Breast epithelium (tissue), 4 donors: Measurements from ENCODE around the gene CYP27C1. TPM values are rescaled to one million over a fixed set of nuclear protein-coding genes. Genes with fewer than 3 reads are reported as not detected.
A peak's percentile ranks its signal among the peaks of the same experiment; 100 is the strongest.

Experiments used
- DNase-seq, 2 donors: peaks; one replicate each; pipeline ENCODE4 v3.0.0-alpha.2; 2019; ENCODE audit warnings: low spot score in 2 of 2
- H3K27ac ChIP-seq, 2 donors: fragments of 200-600 bp; sonication (generic) in 1 of 2; one replicate each; pipeline ENCODE4 v1.5.1; 2016 to 2019; ENCODE audit warnings: mild to moderate bottlenecking in 1 of 2
- H3K27me3 ChIP-seq, 2 donors: fragments of 200-600 bp; sonication (generic) in 1 of 2; one replicate each; pipeline versions ENCODE4 v1.5.1 to v1.6.0; 2017 to 2019; ENCODE audit warnings: control low read depth in 1 of 2, mild to moderate bottlenecking in 1 of 2
- H3K36me3 ChIP-seq: fragments of 200-600 bp; one replicate; pipeline ENCODE4 v1.5.1; 2019
- H3K4me1 ChIP-seq, 2 donors: fragments of 200-600 bp; sonication (generic); one replicate each; pipeline ENCODE4 v1.5.1; 2016 to 2019; ENCODE audit warnings: control low read depth in 1 of 2
- H3K4me3 ChIP-seq, 3 donors: fragments of 200-600 bp; sonication (generic); 1 replicate in 2 of 3; 2 replicates in 1 of 3; pipeline ENCODE4 v1.5.1; 2016 to 2019; ENCODE audit warnings: mild to moderate bottlenecking in 3 of 3, moderate library complexity in 2 of 3
- H3K9me3 ChIP-seq, 2 donors: fragments of 200-600 bp; sonication (generic) in 1 of 2; one replicate each; pipeline ENCODE4 v1.5.1; 2016 to 2019; ENCODE audit warnings: control low read depth in 1 of 2
- CTCF ChIP-seq, 3 donors: fragments of 450-650 bp; IDR thresholded peaks; one replicate each; pipeline ENCODE4 v1.5.1; 2016 to 2017; ENCODE audit warnings: antibody characterized with exemption in 3 of 3, mild to moderate bottlenecking in 3 of 3, moderate library complexity in 3 of 3
- POLR2A ChIP-seq: fragments of 450-650 bp; IDR thresholded peaks from one replicate; pipeline ENCODE4 v1.6.1; 2016; ENCODE audit warnings: antibody characterized with exemption, mild to moderate bottlenecking, moderate library complexity
- POLR2AphosphoS5 ChIP-seq, 3 donors: sonication (generic); formaldehyde crosslinking; IDR thresholded peaks; one replicate each; pipeline ENCODE4 v1.6.1; 2017; ENCODE audit warnings: antibody characterized with exemption in 3 of 3
- intact Hi-C: fragments of 100-400 bp; cut with DNase I; formaldehyde crosslinking; loops from one replicate; pipeline ENCODE4 v1.15.1; 2023; ENCODE audit warnings: low total_unique reads
- total RNA-seq, 3 donors: library from RNA; depleted of rRNA; stranded (reverse); fragments of >200 nt; gene quantifications; one replicate each; pipeline ENCODE4 v1.1.0, GENCODE V29; 2016

Gene CYP27C1
- total RNA-seq, 3 donors from 2014 or later, result 0.29 to 0.48 (median 0.33) TPM

- H3K27ac ChIP-seq, result peak overlapping the region in 1 of 2 donors; percentile 81
- H3K36me3 ChIP-seq, result no peaks in the 10 kb centered on the region
- no peak for DNase-seq
- intact Hi-C loops, result loop anchor here (2.0 kb wide), 1 partner anchor 53 kb away; no protein-coding TSS in a partner anchor
- H3K4me1 ChIP-seq, result peaks cover 0 to 3% of the 10 kb centered on the region in 2 donors
- H3K27me3 ChIP-seq, result no peaks in the 10 kb centered on the region
- TF ChIP-seq POLR2AphosphoS5 (IDR thresholded peaks at IDR 0.05) (no peak), POLR2A (no peak), CTCF (IDR thresholded peaks at IDR 0.05) (no peak)
- H3K9me3 ChIP-seq, result peaks cover 0 to 4% of the 10 kb centered on the region in 2 donors
- no peak overlapping the region for H3K4me3 ChIP-seq
Observed at GRCh38 chr2:127153691-127154158, 66.4 kb downstream of the CYP27C1 start.

- peaks cover 0 to 3% of the 10 kb centered on the region in 2 donors for H3K4me1 ChIP-seq
- H3K27me3 ChIP-seq, result no peaks in the 10 kb centered on the region
- intact Hi-C loops, result no loop called here
- H3K9me3 ChIP-seq, result peaks cover 0 to 4% of the 10 kb centered on the region in 2 donors
- no peak overlapping the region for H3K4me3 ChIP-seq
- no peaks in the 10 kb centered on the region for H3K36me3 ChIP-seq
- no peak for TF ChIP-seq POLR2AphosphoS5 (IDR thresholded peaks at IDR 0.05)
- TF ChIP-seq POLR2A, result no peak
- no peak for DNase-seq
- no peak overlapping the region for H3K27ac ChIP-seq
Observed at GRCh38 chr2:127150996-127151395, 69.1 kb downstream of the CYP27C1 start.

GRCh38 chr2:127149384-127149783, 70.7 kb downstream of the CYP27C1 start:
- Histone ChIP-seq H3K36me3 (no peaks in the 10 kb centered on the region), H3K4me3 (no peak overlapping the region), H3K9me3 (peaks cover 0 to 4% of the 10 kb centered on the region in 2 donors), H3K4me1 (peaks cover 0 to 2% of the 10 kb centered on the region in 2 donors), H3K27ac (no peak overlapping the region), H3K27me3 (no peaks in the 10 kb centered on the region)
- TF ChIP-seq POLR2A (no peak), POLR2AphosphoS5 (IDR thresholded peaks at IDR 0.05) (no peak), CTCF (IDR thresholded peaks at IDR 0.05) (no peak)
- DNase-seq, result no peak
- intact Hi-C loops, result no loop called here

GRCh38 chr2:127146820-127147502, 73.1 kb downstream of the CYP27C1 start:
- H3K9me3 ChIP-seq, result peaks cover 0 to 4% of the 10 kb centered on the region in 2 donors
- intact Hi-C loops, result no loop called here
- TF ChIP-seq CTCF (IDR thresholded peaks at IDR 0.05) (no peak), POLR2A (no peak), POLR2AphosphoS5 (IDR thresholded peaks at IDR 0.05) (no peak)
- no peak overlapping the region for H3K4me3 ChIP-seq
- H3K27ac ChIP-seq, result no peak overlapping the region
- no peaks in the 10 kb centered on the region for H3K36me3 ChIP-seq
- no peaks in the 10 kb centered on the region for H3K27me3 ChIP-seq
- H3K4me1 ChIP-seq, result no peaks in the 10 kb centered on the region
- DNase-seq, result no peak

- intact Hi-C loops, result no loop called here
- Histone ChIP-seq H3K9me3 (peaks cover 0 to 4% of the 10 kb centered on the region in 2 donors), H3K4me3 (no peak overlapping the region), H3K4me1 (no peaks in the 10 kb centered on the region), H3K27me3 (no peaks in the 10 kb centered on the region), H3K36me3 (no peaks in the 10 kb centered on the region), H3K27ac (no peak overlapping the region)
- DNase-seq, result no peak
- TF ChIP-seq POLR2A, result no peak
- TF ChIP-seq POLR2AphosphoS5 (IDR thresholded peaks at IDR 0.05), result no peak
- no peak for TF ChIP-seq CTCF (IDR thresholded peaks at IDR 0.05)
Observed at GRCh38 chr2:127146071-127146725, 73.9 kb downstream of the CYP27C1 start.
